MM.1S (cell line): ENCODE data around the gene PHETA1.

Source experiments
- DNase-seq: peaks from one replicate; pipeline ENCODE4 v3.0.0-alpha.2; 2015
- H2AFZ ChIP-seq: fragments of 300-600 bp; sonication (generic); 2 replicates; pipeline ENCODE4 v1.6.0; 2016; ENCODE audit warnings: antibody characterized with exemption, low read length
- H3F3A ChIP-seq: fragments of 300-600 bp; sonication (generic); 2 replicates; pipeline ENCODE4 v1.6.1; 2016; ENCODE audit warnings: mild to moderate bottlenecking, antibody characterized with exemption, low read length, moderate library complexity, mixed read lengths; ENCODE audit not compliant: insufficient read depth
- H3K27ac ChIP-seq: fragments of 300-600 bp; sonication (generic); 2 replicates; pipeline ENCODE4 v1.5.1; 2016; ENCODE audit warnings: mild to moderate bottlenecking, low read length
- H3K27me3 ChIP-seq: fragments of 300-600 bp; sonication (generic); replicated peaks from 2 replicates; pipeline ENCODE4 v1.6.0; 2016; ENCODE audit warnings: low read length; ENCODE audit not compliant: insufficient read depth
- H3K36me3 ChIP-seq: fragments of 300-600 bp; sonication (generic); replicated peaks from 2 replicates; pipeline ENCODE4 v1.6.1; 2016; ENCODE audit warnings: mild to moderate bottlenecking, low read length, mixed read lengths; ENCODE audit not compliant: insufficient read depth
- H3K4me1 ChIP-seq: fragments of 300-600 bp; sonication (generic); 2 replicates; pipeline ENCODE4 v1.6.1; 2016; ENCODE audit warnings: low read length, mixed read lengths
- H3K4me2 ChIP-seq: fragments of 300-600 bp; sonication (generic); 2 replicates; pipeline ENCODE4 v1.6.0; 2016; ENCODE audit warnings: low read depth, low read length
- H3K4me3 ChIP-seq: fragments of 300-600 bp; sonication (generic); 2 replicates; pipeline ENCODE4 v1.5.1; 2016; ENCODE audit warnings: low read length, mixed read lengths
- H3K79me2 ChIP-seq: fragments of 300-600 bp; sonication (generic); 2 replicates; pipeline ENCODE4 v1.6.1; 2016; ENCODE audit warnings: mixed run types, low read length, mixed read lengths
- H3K9ac ChIP-seq: fragments of 300-600 bp; sonication (generic); 2 replicates; pipeline ENCODE4 v1.6.1; 2016; ENCODE audit warnings: low read length, mixed read lengths
- H3K9me2 ChIP-seq: fragments of 300-600 bp; sonication (generic); replicated peaks from 2 replicates; pipeline ENCODE4 v1.6.1; 2016; ENCODE audit warnings: mild to moderate bottlenecking, low read length, mixed read lengths; ENCODE audit not compliant: insufficient read depth
- H3K9me3 ChIP-seq: fragments of 300-600 bp; sonication (generic); replicated peaks from 2 replicates; pipeline ENCODE4 v1.6.1; 2016; ENCODE audit warnings: mild to moderate bottlenecking, low read length, mixed read lengths; ENCODE audit not compliant: insufficient read depth
- H4K20me1 ChIP-seq: fragments of 300-600 bp; sonication (generic); 2 replicates; pipeline ENCODE4 v1.6.1; 2016; ENCODE audit warnings: mild to moderate bottlenecking, low read length, moderate library complexity, mixed read lengths; ENCODE audit not compliant: insufficient read depth
- CTCF ChIP-seq: fragments of 300-600 bp; sonication (generic); IDR thresholded peaks from 2 replicates; pipeline ENCODE4 v1.5.1; 2016; ENCODE audit warnings: antibody characterized with exemption, low read length, mixed read lengths
- EZH2 ChIP-seq: fragments of 300-600 bp; sonication (generic); optimal IDR thresholded peaks from 2 replicates; pipeline ENCODE3; 2017; ENCODE audit warnings: low read depth, mild to moderate bottlenecking, antibody characterized with exemption, low read length, mixed read lengths
- EZH2phosphoT487 ChIP-seq: fragments of 300-600 bp; sonication (generic); IDR thresholded peaks from 2 replicates; pipeline ENCODE4 v1.6.1; 2018; ENCODE audit warnings: antibody characterized with exemption, low read length

PHETA1 gene

GRCh38 chr12:111321317-111321716, 47.6 kb downstream of the PHETA1 start:
- Histone ChIP-seq H3K27me3 (no peaks in the 10 kb centered on the region), H3K9me2 (no peaks in the 10 kb centered on the region)
- TF ChIP-seq EZH2phosphoT487 (no peak), EZH2 (no peak)

DNA sequence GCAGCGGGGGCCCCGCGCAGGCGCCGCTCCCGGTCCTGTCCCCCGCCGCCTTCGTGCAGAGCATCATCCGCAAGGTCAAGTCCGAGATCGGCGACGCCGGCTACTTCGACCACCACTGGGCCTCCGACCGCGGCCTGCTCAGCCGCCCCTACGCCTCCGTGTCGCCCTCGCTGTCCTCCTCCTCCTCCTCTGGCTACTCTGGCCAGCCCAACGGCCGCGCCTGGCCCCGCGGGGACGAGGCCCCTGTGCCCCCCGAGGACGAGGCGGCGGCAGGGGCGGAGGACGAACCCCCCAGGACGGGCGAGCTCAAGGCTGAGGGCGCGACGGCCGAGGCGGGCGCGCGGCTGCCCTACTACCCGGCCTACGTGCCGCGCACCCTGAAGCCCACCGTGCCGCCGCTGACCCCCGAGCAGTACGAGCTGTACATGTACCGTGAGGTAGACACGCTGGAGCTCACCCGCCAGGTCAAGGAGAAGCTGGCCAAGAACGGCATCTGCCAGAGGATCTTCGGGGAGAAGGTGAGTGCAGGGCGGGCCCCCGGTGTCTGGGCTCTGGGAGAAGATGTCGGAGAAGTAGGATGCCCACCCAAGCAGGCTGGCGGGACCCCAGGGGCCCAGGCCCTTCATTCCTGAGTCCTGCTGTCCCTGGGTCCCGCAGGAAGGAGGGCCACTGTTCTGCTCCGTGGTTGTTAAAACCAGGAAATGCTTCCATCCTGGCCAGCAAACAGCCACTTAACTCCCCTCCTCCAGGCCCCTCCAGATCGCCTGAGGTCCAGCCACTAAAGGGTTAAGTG, 48.4 kb downstream of the PHETA1 start:
- Histone ChIP-seq H3K4me3 (no peak overlapping the region), H3K4me1 (no peaks in the 10 kb centered on the region), H3K79me2 (no peaks in the 10 kb centered on the region), H3K9me2 (no peaks in the 10 kb centered on the region), H3K36me3 (no peaks in the 10 kb centered on the region), H3K9ac (no peak overlapping the region), H3K9me3 (no peaks in the 10 kb centered on the region), H4K20me1 (no peaks in the 10 kb centered on the region), H3F3A (no peaks in the 10 kb centered on the region), H3K4me2 (no peak overlapping the region), H3K27me3 (no peaks in the 10 kb centered on the region), H3K27ac (no peak overlapping the region), H2AFZ (no peak overlapping the region)
- DNase-seq = no peak
- no peak for TF ChIP-seq EZH2
- no peak for TF ChIP-seq EZH2phosphoT487
- TF ChIP-seq CTCF = no peak

More at GRCh38 chr12:111321317-111321716, 47.6 kb downstream of the PHETA1 start:
- DNase-seq = no peak
- H3K27ac ChIP-seq = no peak overlapping the region
- no peaks in the 10 kb centered on the region for H3K36me3 ChIP-seq
- no peaks in the 10 kb centered on the region for H3K9me3 ChIP-seq
- H3K4me2 ChIP-seq = no peak overlapping the region
- no peaks in the 10 kb centered on the region for H3K79me2 ChIP-seq
- H3F3A ChIP-seq = no peaks in the 10 kb centered on the region
- no peaks in the 10 kb centered on the region for H3K4me1 ChIP-seq
- H3K9ac ChIP-seq = no peak overlapping the region
- no peaks in the 10 kb centered on the region for H4K20me1 ChIP-seq
- H3K4me3 ChIP-seq = no peak overlapping the region
- no peak overlapping the region for H2AFZ ChIP-seq

GRCh38 chr12:111319600-111320257, 49.2 kb downstream of the PHETA1 start:
- no peaks in the 10 kb centered on the region for H3K4me1 ChIP-seq
- no peak overlapping the region for H2AFZ ChIP-seq
- no peaks in the 10 kb centered on the region for H3F3A ChIP-seq
- no peaks in the 10 kb centered on the region for H4K20me1 ChIP-seq
- no peak overlapping the region for H3K4me2 ChIP-seq
- no peak overlapping the region for H3K27ac ChIP-seq
- no peaks in the 10 kb centered on the region for H3K27me3 ChIP-seq
- no peaks in the 10 kb centered on the region for H3K9me3 ChIP-seq
- no peaks in the 10 kb centered on the region for H3K9me2 ChIP-seq
- H3K79me2 ChIP-seq = no peaks in the 10 kb centered on the region
- no peaks in the 10 kb centered on the region for H3K36me3 ChIP-seq
- no peak for TF ChIP-seq EZH2
- TF ChIP-seq CTCF = no peak
- TF ChIP-seq EZH2phosphoT487 = no peak
- H3K4me3 ChIP-seq = no peak overlapping the region
- H3K9ac ChIP-seq = no peak overlapping the region
- no peak for DNase-seq

GRCh38 chr12:111318450-111318849, 50.4 kb downstream of the PHETA1 start:
- H3K9me2 ChIP-seq = no peaks in the 10 kb centered on the region
- H3K4me1 ChIP-seq = no peaks in the 10 kb centered on the region
- H2AFZ ChIP-seq = no peak overlapping the region
- no peak for DNase-seq
- H3K27me3 ChIP-seq = no peaks in the 10 kb centered on the region
- H4K20me1 ChIP-seq = no peaks in the 10 kb centered on the region
- no peak overlapping the region for H3K9ac ChIP-seq
- no peaks in the 10 kb centered on the region for H3K9me3 ChIP-seq
- no peaks in the 10 kb centered on the region for H3F3A ChIP-seq
- no peak for TF ChIP-seq EZH2phosphoT487
- no peak for TF ChIP-seq CTCF
- TF ChIP-seq EZH2 = no peak
- H3K36me3 ChIP-seq = no peaks in the 10 kb centered on the region
- no peak overlapping the region for H3K4me3 ChIP-seq
- no peak overlapping the region for H3K27ac ChIP-seq
- no peaks in the 10 kb centered on the region for H3K79me2 ChIP-seq
- no peak overlapping the region for H3K4me2 ChIP-seq
